H9 (cell line): ENCODE results near the gene ALX4. TPM values are rescaled to one million over a fixed set of nuclear protein-coding genes. Genes with fewer than 3 reads are reported as not detected.

Experiments used
- DNase-seq: peaks from one replicate; pipeline ENCODE4 v3.0.0-alpha.2; 2017
- H2AFZ ChIP-seq: one replicate; pipeline ENCODE4 v1.6.1; 2013; ENCODE audit warnings: mild to moderate bottlenecking, low read length, control low read depth, moderate library complexity
- H2AK5ac ChIP-seq: 2 replicates; pipeline ENCODE4 v1.6.1; 2013; ENCODE audit warnings: low read length, control low read depth, mixed read lengths; ENCODE audit not compliant: insufficient read length
- H2BK120ac ChIP-seq: one replicate; pipeline ENCODE4 v1.6.1; 2013; ENCODE audit warnings: low read depth, mild to moderate bottlenecking, low read length, control low read depth, inconsistent platforms; ENCODE audit not compliant: poor library complexity, severe bottlenecking
- H2BK12ac ChIP-seq: 2 replicates; pipeline ENCODE4 v1.6.1; 2013; ENCODE audit warnings: low read length, control low read depth, mixed read lengths, low read depth; ENCODE audit not compliant: insufficient read length
- H2BK15ac ChIP-seq: 2 replicates; pipeline ENCODE4 v1.6.1; 2013; ENCODE audit warnings: low read depth, low read length, control low read depth
- H2BK20ac ChIP-seq: one replicate; pipeline ENCODE4 v1.6.1; 2013; ENCODE audit warnings: low read depth, mild to moderate bottlenecking, low read length, control low read depth, inconsistent platforms; ENCODE audit not compliant: poor library complexity, severe bottlenecking
- H2BK5ac ChIP-seq: 2 replicates; pipeline ENCODE4 v1.6.1; 2013; ENCODE audit warnings: low read length, control low read depth, mixed read lengths; ENCODE audit not compliant: insufficient read length
- H3K14ac ChIP-seq: 2 replicates; pipeline ENCODE4 v1.6.1; 2013; ENCODE audit warnings: low read length, control low read depth; ENCODE audit not compliant: insufficient read depth
- H3K18ac ChIP-seq: 2 replicates; pipeline ENCODE4 v1.6.1; 2013; ENCODE audit warnings: low read depth, mild to moderate bottlenecking, mixed read lengths, low read length, control low read depth; ENCODE audit not compliant: insufficient read length
- H3K23ac ChIP-seq: 2 replicates; pipeline ENCODE4 v1.6.1; 2013; ENCODE audit warnings: low read length, control low read depth, mixed read lengths, low read depth; ENCODE audit not compliant: insufficient read length
- H3K23me2 ChIP-seq: 2 replicates; pipeline ENCODE4 v1.6.1; 2013; ENCODE audit warnings: low read depth, mild to moderate bottlenecking, mixed read lengths, low read length, control low read depth; ENCODE audit not compliant: insufficient read length, poor library complexity, severe bottlenecking
- H3K27ac ChIP-seq: 2 replicates; pipeline ENCODE4 v1.5.1; 2013; ENCODE audit warnings: low read length, control low read depth, mixed read lengths, low read depth; ENCODE audit not compliant: insufficient read length
- H3K27me3 ChIP-seq: 2 replicates; pipeline ENCODE4 v1.6.1; 2013; ENCODE audit warnings: low read length, control low read depth, inconsistent platforms; ENCODE audit not compliant: insufficient read depth
- H3K4ac ChIP-seq: 2 replicates; pipeline ENCODE4 v1.6.1; 2013; ENCODE audit warnings: low read depth, mild to moderate bottlenecking, control low read depth, inconsistent platforms, low read length, moderate library complexity
- H3K4me1 ChIP-seq: 2 replicates; pipeline ENCODE4 v1.6.1; 2013; ENCODE audit warnings: low read length, control low read depth, inconsistent platforms; ENCODE audit not compliant: insufficient read depth
- H3K4me2 ChIP-seq: 2 replicates; pipeline ENCODE4 v1.6.1; 2013; ENCODE audit warnings: low read length, control low read depth, mixed read lengths; ENCODE audit not compliant: insufficient read length, insufficient read depth
- H3K56ac ChIP-seq: 2 replicates; pipeline ENCODE4 v1.6.1; 2013; ENCODE audit warnings: low read depth, mild to moderate bottlenecking, mixed read lengths, low read length, control low read depth; ENCODE audit not compliant: insufficient read length
- H3K79me1 ChIP-seq: 2 replicates; pipeline ENCODE4 v1.6.1; 2013; ENCODE audit warnings: low read depth, mild to moderate bottlenecking, moderate library complexity, low read length, control low read depth, inconsistent platforms; ENCODE audit not compliant: insufficient read depth, poor library complexity, severe bottlenecking
- H3K79me2 ChIP-seq: 2 replicates; pipeline ENCODE4 v1.6.1; 2013; ENCODE audit warnings: low read length, control low read depth, inconsistent platforms; ENCODE audit not compliant: insufficient read depth
- H3K9ac ChIP-seq: 2 replicates; pipeline ENCODE4 v1.6.1; 2013; ENCODE audit warnings: low read length, control low read depth, mixed read lengths; ENCODE audit not compliant: insufficient read length; ENCODE audit errors: extremely low read depth
- H3K9me3 ChIP-seq: one replicate; pipeline ENCODE4 v1.6.1; 2013; ENCODE audit warnings: low read depth, low read length, inconsistent platforms; ENCODE audit not compliant: control insufficient read depth
- H3T11ph ChIP-seq: one replicate; pipeline ENCODE4 v1.6.1; 2013; ENCODE audit warnings: mild to moderate bottlenecking, low read length, control low read depth, inconsistent platforms
- H4K20me1 ChIP-seq: one replicate; pipeline ENCODE4 v1.6.1; 2013; ENCODE audit not compliant: control insufficient read depth, insufficient read length, insufficient read depth
- H4K5ac ChIP-seq: 2 replicates; pipeline ENCODE4 v1.6.1; 2013; ENCODE audit warnings: low read depth, mild to moderate bottlenecking, mixed read lengths, low read length, control low read depth; ENCODE audit not compliant: insufficient read length
- H4K8ac ChIP-seq: replicated peaks from 2 replicates; pipeline ENCODE4 v1.6.1; 2013; ENCODE audit warnings: low read length, control low read depth, mixed read lengths, low read depth; ENCODE audit not compliant: insufficient read length
- H4K91ac ChIP-seq: 2 replicates; pipeline ENCODE4 v1.6.1; 2013; ENCODE audit warnings: low read depth, mild to moderate bottlenecking, moderate library complexity, mixed read lengths, low read length, control low read depth; ENCODE audit not compliant: insufficient read length
- H3K27ac Mint-ChIP-seq, 3 experiments: 2 replicates in 2 of 3; 3 replicates in 1 of 3; pipeline ENCODE4 v1.8.0; 2020 to 2021; ENCODE audit warnings: mixed read lengths in 3 of 3, mild to moderate bottlenecking in 1 of 3, moderate library complexity in 1 of 3
- H3K27me3 Mint-ChIP-seq: 2 replicates; pipeline ENCODE4 v1.8.0; 2021; ENCODE audit warnings: low read depth, mild to moderate bottlenecking, moderate library complexity, mixed read lengths
- H3K36me3 Mint-ChIP-seq, 3 experiments: 2 replicates in 2 of 3; 3 replicates in 1 of 3; pipeline ENCODE4 v1.8.0; 2020 to 2021; ENCODE audit warnings: low read depth in 3 of 3, mixed read lengths in 3 of 3; ENCODE audit not compliant: insufficient read depth in 1 of 3
- H3K4me1 Mint-ChIP-seq, 2 experiments: 2 replicates each; pipeline ENCODE4 v1.8.0; 2020; ENCODE audit warnings: mixed read lengths in 2 of 2
- H3K4me3 Mint-ChIP-seq, 2 experiments: 2 replicates in 1 of 2; 3 replicates in 1 of 2; pipeline ENCODE4 v1.8.0; 2020 to 2021; ENCODE audit warnings: mild to moderate bottlenecking in 2 of 2, mixed read lengths in 2 of 2, moderate library complexity in 1 of 2
- H3K9me3 Mint-ChIP-seq, 2 experiments: 2 replicates in 1 of 2; 3 replicates in 1 of 2; pipeline ENCODE4 v1.8.0; 2020; ENCODE audit warnings: mild to moderate bottlenecking in 2 of 2, mixed read lengths in 2 of 2, moderate library complexity in 1 of 2
- WGBS: extraction: QIAGEN DNeasy Blood & Tissue Kit; methylation state at CpG from one replicate; pipeline ENCODE4 v1.1.7; 2013; ENCODE audit warnings: missing lambda C conversion rate, low lambda C conversion rate, mixed read lengths; ENCODE audit not compliant: insufficient read length; ENCODE audit errors: extremely low coverage; 5-methylcytosine and 5-hydroxymethylcytosine counted together
- total RNA-seq: library from RNA; stranded (reverse); gene quantifications from 2 replicates; pipeline ENCODE4 v1.2.1, GENCODE V29; 2021
- TF ChIP-seq, protein P1 (sequence below): fragments of 200-600 bp; sonication (generic); conservative IDR thresholded peaks from 3 replicates; pipeline ENCODE4 v1.8.0; 2021; ENCODE audit warnings: antibody characterized with exemption, mild to moderate bottlenecking

ALX4 gene
- total RNA-seq, 1 experiment from 2014 or later = not detected

DNA sequence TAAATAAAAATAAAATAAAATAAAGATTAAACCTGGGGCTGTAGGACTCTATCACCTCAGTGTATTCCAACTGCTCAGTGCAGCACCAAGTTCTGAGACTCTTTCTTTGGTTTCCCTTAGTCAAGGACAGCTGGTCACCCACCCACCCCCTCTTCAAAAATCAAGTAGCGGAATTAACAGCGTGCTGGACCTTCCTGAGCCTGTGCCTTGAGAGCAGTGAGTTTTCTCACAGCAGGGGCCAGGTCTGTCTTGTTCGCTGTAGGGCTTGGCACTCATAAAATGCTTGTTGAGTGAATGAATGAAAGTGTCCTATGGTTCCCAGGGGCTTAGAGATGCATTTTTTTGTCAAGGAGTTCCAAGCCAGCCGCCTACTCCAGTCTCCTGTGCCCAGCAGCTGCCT is 2.9 kb upstream of the ALX4 start:
- no peak overlapping the region for H2BK20ac ChIP-seq
- no peaks in the 10 kb centered on the region; the same call in 1 of the 2 replicates for H3K4me1 ChIP-seq
- H3K9ac ChIP-seq = no peak overlapping the region
- no peak overlapping the region for H2BK120ac ChIP-seq
- H4K91ac ChIP-seq = no peak overlapping the region
- no peaks in the 10 kb centered on the region for H3K79me2 ChIP-seq
- H4K5ac ChIP-seq = no peak overlapping the region
- no CpG with 5 or more reads among the region's 4 CpGs for WGBS
- H3K4me2 ChIP-seq = no peak overlapping the region
- H2AFZ ChIP-seq = no peak overlapping the region
- H2BK12ac ChIP-seq = no peak overlapping the region
- no peak overlapping the region for H3K4ac ChIP-seq
- no peak overlapping the region for H3K18ac ChIP-seq
- no peaks in the 10 kb centered on the region for H3K79me1 ChIP-seq
- DNase-seq = no peak
- H3K27me3 ChIP-seq = peaks cover 96% of the 10 kb centered on the region
- TF ChIP-seq, protein P1, sequence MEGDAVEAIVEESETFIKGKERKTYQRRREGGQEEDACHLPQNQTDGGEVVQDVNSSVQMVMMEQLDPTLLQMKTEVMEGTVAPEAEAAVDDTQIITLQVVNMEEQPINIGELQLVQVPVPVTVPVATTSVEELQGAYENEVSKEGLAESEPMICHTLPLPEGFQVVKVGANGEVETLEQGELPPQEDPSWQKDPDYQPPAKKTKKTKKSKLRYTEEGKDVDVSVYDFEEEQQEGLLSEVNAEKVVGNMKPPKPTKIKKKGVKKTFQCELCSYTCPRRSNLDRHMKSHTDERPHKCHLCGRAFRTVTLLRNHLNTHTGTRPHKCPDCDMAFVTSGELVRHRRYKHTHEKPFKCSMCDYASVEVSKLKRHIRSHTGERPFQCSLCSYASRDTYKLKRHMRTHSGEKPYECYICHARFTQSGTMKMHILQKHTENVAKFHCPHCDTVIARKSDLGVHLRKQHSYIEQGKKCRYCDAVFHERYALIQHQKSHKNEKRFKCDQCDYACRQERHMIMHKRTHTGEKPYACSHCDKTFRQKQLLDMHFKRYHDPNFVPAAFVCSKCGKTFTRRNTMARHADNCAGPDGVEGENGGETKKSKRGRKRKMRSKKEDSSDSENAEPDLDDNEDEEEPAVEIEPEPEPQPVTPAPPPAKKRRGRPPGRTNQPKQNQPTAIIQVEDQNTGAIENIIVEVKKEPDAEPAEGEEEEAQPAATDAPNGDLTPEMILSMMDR = no peak
- no peaks in the 10 kb centered on the region for H4K20me1 ChIP-seq
- peaks cover 16 to 56% of the 10 kb centered on the region in 2 experiments for H3K4me1 Mint-ChIP-seq
- no peak overlapping the region for H3K14ac ChIP-seq
- H3K9me3 Mint-ChIP-seq = peaks cover 0 to 17% of the 10 kb centered on the region in 2 experiments; a peak in 3 of 5 replicates
- no peak overlapping the region; a peak in 1 of 5 replicates for H3K4me3 Mint-ChIP-seq
- H3K23ac ChIP-seq = no peak overlapping the region
- no peak overlapping the region for H3T11ph ChIP-seq
- H4K8ac ChIP-seq = no peak overlapping the region
- no peak overlapping the region for H2BK15ac ChIP-seq
- no peak overlapping the region for H2AK5ac ChIP-seq
- no peaks in the 10 kb centered on the region for H3K9me3 ChIP-seq
- H3K27me3 Mint-ChIP-seq = peaks cover 100% of the 10 kb centered on the region
- no peak overlapping the region for H3K56ac ChIP-seq
- H3K36me3 Mint-ChIP-seq = no peaks in the 10 kb centered on the region; a peak in 4 of 7 replicates
- H3K23me2 ChIP-seq = peaks cover 19% of the 10 kb centered on the region
- H2BK5ac ChIP-seq = no peak overlapping the region
- no peak overlapping the region for H3K27ac Mint-ChIP-seq
- no peak overlapping the region for H3K27ac ChIP-seq
